ENCODE results near the gene COA4. TPM values are rescaled to one million over a fixed set of nuclear protein-coding genes. Genes with fewer than 3 reads are reported as not detected.

COA4 gene
- total RNA-seq, 2 donors from 2014 or later, result 34.5 to 68.2 TPM

DNA sequence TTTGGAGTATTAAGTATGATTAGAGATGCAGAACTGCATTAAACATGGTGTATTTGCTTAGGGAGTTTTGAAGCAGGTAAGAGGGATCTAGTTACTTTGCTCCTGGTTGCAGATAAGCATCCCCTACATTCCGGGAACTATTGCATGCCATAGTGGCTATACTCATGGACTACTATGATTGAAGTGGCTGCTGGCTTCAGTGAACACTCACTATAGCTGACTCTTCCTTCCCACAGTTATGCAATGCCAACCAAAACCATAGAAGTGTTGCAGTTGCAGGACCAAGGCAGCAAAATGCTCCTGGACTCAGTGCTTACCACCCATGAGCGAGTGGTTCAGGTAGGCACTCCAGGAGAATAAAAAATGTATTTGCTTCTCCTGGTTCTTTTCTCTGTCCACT is 17.0 kb downstream of the COA4 start:
- no peak for TF ChIP-seq POLR2A (IDR thresholded peaks at IDR 0.05)
- TF ChIP-seq, protein P1, sequence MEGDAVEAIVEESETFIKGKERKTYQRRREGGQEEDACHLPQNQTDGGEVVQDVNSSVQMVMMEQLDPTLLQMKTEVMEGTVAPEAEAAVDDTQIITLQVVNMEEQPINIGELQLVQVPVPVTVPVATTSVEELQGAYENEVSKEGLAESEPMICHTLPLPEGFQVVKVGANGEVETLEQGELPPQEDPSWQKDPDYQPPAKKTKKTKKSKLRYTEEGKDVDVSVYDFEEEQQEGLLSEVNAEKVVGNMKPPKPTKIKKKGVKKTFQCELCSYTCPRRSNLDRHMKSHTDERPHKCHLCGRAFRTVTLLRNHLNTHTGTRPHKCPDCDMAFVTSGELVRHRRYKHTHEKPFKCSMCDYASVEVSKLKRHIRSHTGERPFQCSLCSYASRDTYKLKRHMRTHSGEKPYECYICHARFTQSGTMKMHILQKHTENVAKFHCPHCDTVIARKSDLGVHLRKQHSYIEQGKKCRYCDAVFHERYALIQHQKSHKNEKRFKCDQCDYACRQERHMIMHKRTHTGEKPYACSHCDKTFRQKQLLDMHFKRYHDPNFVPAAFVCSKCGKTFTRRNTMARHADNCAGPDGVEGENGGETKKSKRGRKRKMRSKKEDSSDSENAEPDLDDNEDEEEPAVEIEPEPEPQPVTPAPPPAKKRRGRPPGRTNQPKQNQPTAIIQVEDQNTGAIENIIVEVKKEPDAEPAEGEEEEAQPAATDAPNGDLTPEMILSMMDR (IDR thresholded peaks at IDR 0.05), result no peak
- DNase-seq, result no peak
- H3K27ac ChIP-seq, result no peak overlapping the region
- no peak for ATAC-seq
- 91 to 94% methylated on average over 2 of the region's 2 CpGs for WGBS, 2 donors
- no peaks in the 10 kb centered on the region for H3K27me3 ChIP-seq
- no peaks in the 10 kb centered on the region for H3K9me3 ChIP-seq
- H3K4me3 ChIP-seq, result no peak overlapping the region
- H3K4me1 ChIP-seq, result no peaks in the 10 kb centered on the region
- intact Hi-C loops (cut with DNase I), result no loop called here
- peaks cover 0 to 10% of the 10 kb centered on the region in 2 donors for H3K36me3 ChIP-seq (replicated peaks in 1 of 2; ENCODE audit: insufficient read depth in 1 of 2, low read depth in 2 of 2)

DNA sequence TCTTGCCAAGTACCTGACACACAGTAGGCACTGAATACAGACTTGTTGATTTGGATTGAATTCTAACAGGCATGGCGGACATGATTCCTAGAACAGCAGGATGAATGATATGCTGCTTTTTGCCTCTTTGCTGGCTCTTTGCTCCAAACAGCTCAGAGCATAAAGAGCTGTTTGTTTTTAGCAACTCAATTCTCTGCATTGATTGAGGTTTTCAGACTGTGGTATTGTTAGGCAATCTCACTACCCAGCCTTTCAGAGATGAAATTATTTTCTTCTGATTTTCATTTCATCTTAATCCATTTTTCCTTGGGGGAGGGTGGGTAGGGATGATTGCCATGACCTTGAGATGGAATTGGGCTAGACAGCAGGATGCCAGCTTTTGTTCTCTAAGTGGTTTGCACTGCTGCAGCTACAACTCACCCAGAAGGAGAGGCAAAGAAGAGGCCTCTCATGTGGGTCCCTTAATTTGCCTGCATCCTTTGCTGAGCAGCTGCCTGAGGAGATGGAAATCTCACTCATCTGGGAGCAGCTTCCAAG is 20.5 kb downstream of the COA4 start:
- H3K4me1 ChIP-seq, result no peaks in the 10 kb centered on the region
- H3K9me3 ChIP-seq, result no peaks in the 10 kb centered on the region
- TF ChIP-seq POLR2A (IDR thresholded peaks at IDR 0.05), result no peak
- TF ChIP-seq, protein P1 (IDR thresholded peaks at IDR 0.05), result no peak
- H3K36me3 ChIP-seq (replicated peaks in 1 of 2; ENCODE audit: insufficient read depth in 1 of 2, low read depth in 2 of 2), result peaks cover 0 to 4% of the 10 kb centered on the region in 2 donors
- H3K27ac ChIP-seq, result no peak overlapping the region
- H3K4me3 ChIP-seq, result no peak overlapping the region
- 52 to 63% methylated on average over 1 of the region's 1 CpG for WGBS, 2 donors
- H3K27me3 ChIP-seq, result no peaks in the 10 kb centered on the region
- intact Hi-C loops (cut with DNase I), result no loop called here
- DNase-seq, result no peak
- ATAC-seq, result no peak

DNA sequence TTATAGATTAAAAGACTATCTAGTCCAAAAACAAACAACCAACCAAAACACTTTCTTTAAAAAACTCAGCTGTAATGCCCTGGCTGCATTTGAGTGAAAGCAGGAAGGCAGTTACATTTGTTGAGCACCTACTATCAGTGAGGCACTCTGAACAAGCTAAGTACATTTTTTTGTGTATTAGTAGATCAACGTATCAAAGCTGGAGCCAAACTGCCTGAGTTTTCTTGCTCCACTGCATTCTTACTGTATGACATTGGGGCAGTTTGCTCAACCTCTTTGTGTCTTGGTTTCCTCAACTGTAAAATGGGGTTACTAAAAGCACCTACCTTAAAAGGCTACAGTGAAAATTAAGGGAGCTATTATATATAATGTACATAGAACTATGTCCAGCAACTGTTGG is 22.0 kb downstream of the COA4 start:
- no peaks in the 10 kb centered on the region for H3K4me1 ChIP-seq
- H3K27ac ChIP-seq, result no peak overlapping the region
- no peaks in the 10 kb centered on the region for H3K9me3 ChIP-seq
- TF ChIP-seq, protein P1 (IDR thresholded peaks at IDR 0.05), result no peak
- no peak for TF ChIP-seq POLR2A (IDR thresholded peaks at IDR 0.05)
- ATAC-seq, result no peak
- no peak overlapping the region for H3K4me3 ChIP-seq
- 82 to 91% methylated on average over 1 of the region's 1 CpG for WGBS, 2 donors
- no peaks in the 10 kb centered on the region for H3K36me3 ChIP-seq (replicated peaks in 1 of 2; ENCODE audit: insufficient read depth in 1 of 2, low read depth in 2 of 2)
- no peaks in the 10 kb centered on the region for H3K27me3 ChIP-seq
- intact Hi-C loops (cut with DNase I), result no loop called here
- no peak for DNase-seq

DNA sequence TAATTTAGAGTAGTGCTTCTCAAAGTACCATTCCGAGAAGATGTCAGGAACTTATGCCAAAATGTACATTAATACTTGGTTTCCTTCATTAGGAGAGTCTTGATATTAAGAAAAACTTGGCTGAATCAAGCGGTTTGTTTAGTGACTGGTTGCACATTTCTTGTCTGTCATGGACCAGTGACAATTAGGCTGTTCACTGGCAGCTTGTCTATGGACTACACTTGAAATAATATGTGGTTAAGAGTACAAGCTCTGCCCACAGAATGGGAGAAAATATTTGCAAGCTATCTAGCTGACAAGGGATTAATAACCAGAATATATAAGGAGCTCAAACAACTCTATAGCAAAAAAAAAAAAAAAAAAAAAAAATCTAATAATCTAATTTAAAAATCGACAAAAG is 24.6 kb downstream of the COA4 start:
- no peak for TF ChIP-seq POLR2A (IDR thresholded peaks at IDR 0.05)
- TF ChIP-seq, protein P1 (IDR thresholded peaks at IDR 0.05), result no peak
- Histone ChIP-seq H3K27me3 (no peaks in the 10 kb centered on the region), H3K4me3 (no peak overlapping the region), H3K36me3 (replicated peaks in 1 of 2; ENCODE audit: insufficient read depth in 1 of 2, low read depth in 2 of 2) (no peaks in the 10 kb centered on the region), H3K9me3 (no peaks in the 10 kb centered on the region), H3K4me1 (no peaks in the 10 kb centered on the region), H3K27ac (no peak overlapping the region)
- ATAC-seq (no peak), DNase-seq (no peak)
- intact Hi-C loops (cut with DNase I), result no loop called here
- 91 to 95% methylated on average over 3 of the region's 3 CpGs for WGBS, 2 donors

DNA sequence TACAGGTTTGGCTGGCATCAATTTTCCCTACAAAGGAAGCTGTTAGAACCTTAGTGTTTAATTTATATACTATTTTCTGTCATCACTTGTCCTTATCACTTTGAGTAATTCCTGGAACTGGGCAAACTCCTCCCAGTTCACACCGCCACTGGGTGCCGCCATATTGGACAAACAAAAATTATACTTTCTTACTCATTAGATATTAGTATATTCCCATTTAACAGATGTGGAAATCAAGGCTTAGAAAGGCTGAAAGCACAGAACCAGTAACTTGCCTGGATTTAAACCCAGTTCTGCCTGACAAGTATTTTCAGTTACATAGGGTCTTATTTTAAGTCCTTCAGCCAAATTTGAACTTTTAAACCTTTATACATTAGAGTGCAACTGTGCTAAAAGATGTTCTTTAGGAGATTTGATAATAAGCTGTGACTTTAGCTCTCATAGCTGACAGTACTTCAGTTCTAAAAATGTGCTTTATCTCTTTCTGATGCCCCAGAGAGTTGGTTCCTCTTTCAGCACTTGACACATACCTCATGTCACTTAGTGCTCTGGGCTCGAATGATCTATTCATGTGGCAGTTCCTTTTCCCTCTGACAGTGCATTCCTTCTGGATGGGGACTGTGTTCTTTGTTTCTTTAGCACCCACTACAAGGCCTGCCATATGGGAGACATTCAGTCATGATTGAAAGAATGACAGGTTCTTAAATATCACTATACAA is 25.4 kb downstream of the COA4 start:
- 90 to 95% methylated on average over 3 of the region's 3 CpGs for WGBS, 2 donors
- Histone ChIP-seq H3K27ac (no peak overlapping the region), H3K36me3 (replicated peaks in 1 of 2; ENCODE audit: insufficient read depth in 1 of 2, low read depth in 2 of 2) (no peaks in the 10 kb centered on the region), H3K9me3 (no peaks in the 10 kb centered on the region), H3K4me1 (no peaks in the 10 kb centered on the region), H3K27me3 (no peaks in the 10 kb centered on the region), H3K4me3 (no peak overlapping the region)
- intact Hi-C loops (cut with DNase I), result no loop called here
- TF ChIP-seq, protein P1 (IDR thresholded peaks at IDR 0.05), result no peak
- TF ChIP-seq POLR2A (IDR thresholded peaks at IDR 0.05), result no peak
- DNase-seq (no peak), ATAC-seq (no peak)

Measured in body of pancreas (tissue), 4 donors.